Hypothalamus (tissue), 51 donors: ENCODE results near the gene VPS13D.

ENCODE experiments used
- DNase-seq, 51 donors: peaks; one replicate each; lab custom pipeline; 2025; lab: John Stamatoyannopoulos, UW

Gene VPS13D

GRCh38 chr1:12400027-12400693, 170.3 kb downstream of the VPS13D start:
- DNase-seq: no peak

- no peak for DNase-seq
These were observed 172.4 kb downstream of the VPS13D start for GRCh38 chr1:12402159-12402673.

- DNase-seq: no peak
These were observed 173.0 kb downstream of the VPS13D start for GRCh38 chr1:12402842-12403241.

GRCh38 chr1:12404918-12405317, 175.1 kb downstream of the VPS13D start:
- no peak for DNase-seq

- no peak for DNase-seq
These were observed 175.7 kb downstream of the VPS13D start for GRCh38 chr1:12405325-12406210.

GRCh38 chr1:12406211-12407021, 176.6 kb downstream of the VPS13D start:
- peak in 1 of 51 donors; percentile 55 for DNase-seq

GRCh38 chr1:12407050-12407961, 177.5 kb downstream of the VPS13D start:
- peak in 1 of 51 donors; percentile 55 for DNase-seq

GRCh38 chr1:12407962-12408454, 178.2 kb downstream of the VPS13D start:
- no peak for DNase-seq

GRCh38 chr1:12408662-12409061, 178.8 kb downstream of the VPS13D start:
- no peak for DNase-seq

GRCh38 chr1:12409681-12410080, 179.9 kb downstream of the VPS13D start:
- DNase-seq: peak in 1 of 51 donors; percentile 10

GRCh38 chr1:12410351-12410750, 180.5 kb downstream of the VPS13D start:
- no peak for DNase-seq

GRCh38 chr1:12411098-12411497, 181.3 kb downstream of the VPS13D start:
- no peak for DNase-seq

GRCh38 chr1:12411747-12412146, 181.9 kb downstream of the VPS13D start:
- no peak for DNase-seq

GRCh38 chr1:12412439-12412838, 182.6 kb downstream of the VPS13D start:
- DNase-seq: no peak

- no peak for DNase-seq
These were observed 184.0 kb downstream of the VPS13D start for GRCh38 chr1:12413664-12414410.

- no peak for DNase-seq
These were observed 184.7 kb downstream of the VPS13D start for GRCh38 chr1:12414444-12415018.

- no peak for DNase-seq
These were observed 185.2 kb downstream of the VPS13D start for GRCh38 chr1:12415038-12415466.

GRCh38 chr1:12416101-12416500, 186.3 kb downstream of the VPS13D start:
- DNase-seq: no peak
